ENCODE data around the gene EML4.

DNA sequence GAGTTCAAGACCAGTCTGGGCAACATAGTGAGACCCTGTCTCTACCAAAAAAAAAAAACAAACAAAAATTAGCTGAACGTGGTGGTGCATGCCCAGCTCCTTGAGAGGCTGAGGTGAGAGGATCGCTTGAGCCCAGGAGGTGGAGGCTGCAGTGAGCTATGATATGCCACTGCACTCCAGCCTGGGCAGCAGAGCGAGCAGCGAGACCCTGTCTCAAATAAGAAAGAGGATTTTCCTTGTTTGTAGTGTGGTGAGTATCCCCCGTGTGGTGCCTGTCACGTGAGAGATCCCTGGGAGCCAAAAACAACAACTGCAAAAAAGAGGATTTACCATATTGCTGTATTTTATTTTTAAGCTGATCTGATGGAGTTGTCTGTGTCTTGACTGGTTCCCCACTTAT lies 9.2 kb downstream of the EML4 start:
- no peak for TF ChIP-seq EZH2 (optimal IDR thresholded peaks at IDR 0.05; ENCODE audit: low read depth, low read length)
- TF ChIP-seq, protein P1, sequence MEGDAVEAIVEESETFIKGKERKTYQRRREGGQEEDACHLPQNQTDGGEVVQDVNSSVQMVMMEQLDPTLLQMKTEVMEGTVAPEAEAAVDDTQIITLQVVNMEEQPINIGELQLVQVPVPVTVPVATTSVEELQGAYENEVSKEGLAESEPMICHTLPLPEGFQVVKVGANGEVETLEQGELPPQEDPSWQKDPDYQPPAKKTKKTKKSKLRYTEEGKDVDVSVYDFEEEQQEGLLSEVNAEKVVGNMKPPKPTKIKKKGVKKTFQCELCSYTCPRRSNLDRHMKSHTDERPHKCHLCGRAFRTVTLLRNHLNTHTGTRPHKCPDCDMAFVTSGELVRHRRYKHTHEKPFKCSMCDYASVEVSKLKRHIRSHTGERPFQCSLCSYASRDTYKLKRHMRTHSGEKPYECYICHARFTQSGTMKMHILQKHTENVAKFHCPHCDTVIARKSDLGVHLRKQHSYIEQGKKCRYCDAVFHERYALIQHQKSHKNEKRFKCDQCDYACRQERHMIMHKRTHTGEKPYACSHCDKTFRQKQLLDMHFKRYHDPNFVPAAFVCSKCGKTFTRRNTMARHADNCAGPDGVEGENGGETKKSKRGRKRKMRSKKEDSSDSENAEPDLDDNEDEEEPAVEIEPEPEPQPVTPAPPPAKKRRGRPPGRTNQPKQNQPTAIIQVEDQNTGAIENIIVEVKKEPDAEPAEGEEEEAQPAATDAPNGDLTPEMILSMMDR (IDR thresholded peaks at IDR 0.05; ENCODE audit: low read length), result no peak

Data from MM.1S (cell line).